ENCODE data around the gene KRTCAP2.
"Not testable (repeated sequence)": the region's sequence is repeated elsewhere in the genome, so short reads cannot be mapped to it uniquely, and the experiment has no call there.

The KRTCAP2 gene

DNA sequence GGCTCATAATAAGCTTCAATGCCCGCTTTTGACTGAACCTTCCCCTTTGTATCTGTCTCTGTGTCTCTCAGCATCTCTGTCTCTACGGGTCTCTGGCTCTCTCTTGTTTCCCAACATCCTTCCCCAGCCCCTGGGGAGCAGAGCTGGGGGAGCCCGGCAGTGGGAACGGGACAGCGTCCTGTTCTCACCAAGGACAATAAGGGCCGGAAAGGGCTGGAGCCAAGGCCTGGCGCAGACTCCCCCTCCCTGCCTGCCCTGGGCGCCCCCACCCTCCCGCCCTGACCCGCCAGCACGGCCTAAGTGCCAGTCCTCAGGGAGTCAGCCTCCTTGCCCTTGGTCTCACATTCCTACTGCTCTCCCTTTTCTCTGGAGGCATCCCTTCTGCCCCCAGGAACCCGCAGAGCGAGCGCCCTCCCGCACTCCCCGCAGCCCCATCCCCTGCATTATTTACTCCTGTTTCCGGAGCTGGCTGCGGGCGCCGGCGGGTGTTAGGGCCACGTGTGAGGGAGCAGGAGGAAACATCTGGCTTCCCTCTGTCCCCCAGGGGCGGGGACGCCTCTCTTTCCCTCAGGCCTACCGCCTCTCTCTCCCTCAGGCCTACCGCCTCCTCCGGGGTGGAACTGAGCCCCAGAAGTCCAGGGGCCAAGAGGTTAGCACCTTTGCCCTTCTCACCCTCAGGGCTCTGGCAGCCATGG, 6.5 kb downstream of the KRTCAP2 start:
- in situ Hi-C loops (cut with HindIII; ENCODE audit: low sequenced_read_pairs) = loop anchor here (5.0 to 10.0 kb wide), 2 partner anchors 54 to 72 kb away; no protein-coding TSS in a partner anchor
- DNase-seq (ENCODE audit: low read depth) = no peak
- TF ChIP-seq CTCF (IDR thresholded peaks at IDR 0.05; ENCODE audit: low read depth, low read length, missing control alignments) = no peak
- H3K4me3 ChIP-seq (ENCODE audit: low read depth, low read length) = no peak overlapping the region

- DNase-seq (ENCODE audit: low read depth) = no peak
- in situ Hi-C loops (cut with HindIII; ENCODE audit: low sequenced_read_pairs) = loop anchor here (5.0 to 10.0 kb wide), 2 partner anchors 54 to 71 kb away; no protein-coding TSS in a partner anchor
- no peak overlapping the region for H3K4me3 ChIP-seq (ENCODE audit: low read depth, low read length)
- TF ChIP-seq CTCF (IDR thresholded peaks at IDR 0.05; ENCODE audit: low read depth, low read length, missing control alignments) = no peak
These were observed 7.0 kb downstream of the KRTCAP2 start for GRCh38 chr1:155166051-155166470.

DNA sequence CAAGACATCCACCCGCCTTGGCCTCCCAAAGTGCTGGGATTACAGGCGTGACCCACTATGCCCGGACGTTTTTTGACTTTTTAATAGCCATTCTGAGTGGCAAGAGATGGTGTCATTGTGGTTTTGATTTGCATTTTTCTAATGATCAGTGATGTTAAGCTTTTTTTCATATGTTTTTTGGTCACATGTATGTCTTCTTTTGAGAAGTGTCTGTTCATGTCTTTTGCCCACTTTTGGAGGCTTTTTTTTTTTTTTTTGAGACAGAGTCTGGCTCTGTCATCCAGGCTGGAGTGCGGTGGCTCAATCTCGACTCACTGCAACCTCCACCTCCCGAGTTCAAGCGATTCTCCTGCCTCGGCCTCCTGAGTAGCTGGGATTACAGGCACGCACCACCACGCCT, 8.5 kb downstream of the KRTCAP2 start:
- in situ Hi-C loops (cut with HindIII; ENCODE audit: low sequenced_read_pairs) = loop anchor here (5.0 to 10.0 kb wide), 2 partner anchors 52 to 70 kb away; no protein-coding TSS in a partner anchor

GRCh38 chr1:155163785-155164184, 9.3 kb downstream of the KRTCAP2 start:
- not testable (repeated sequence) for DNase-seq (ENCODE audit: low read depth); H3K4me3 ChIP-seq (ENCODE audit: low read depth, low read length)
- in situ Hi-C loops (cut with HindIII; ENCODE audit: low sequenced_read_pairs) = loop anchor here (10.0 kb wide), 1 partner anchor 69 kb away; no protein-coding TSS in a partner anchor

More for the DNA sequence above, 8.5 kb downstream of the KRTCAP2 start:
- not testable (repeated sequence) for H3K4me3 ChIP-seq (ENCODE audit: low read depth, low read length); DNase-seq (ENCODE audit: low read depth)

DNA sequence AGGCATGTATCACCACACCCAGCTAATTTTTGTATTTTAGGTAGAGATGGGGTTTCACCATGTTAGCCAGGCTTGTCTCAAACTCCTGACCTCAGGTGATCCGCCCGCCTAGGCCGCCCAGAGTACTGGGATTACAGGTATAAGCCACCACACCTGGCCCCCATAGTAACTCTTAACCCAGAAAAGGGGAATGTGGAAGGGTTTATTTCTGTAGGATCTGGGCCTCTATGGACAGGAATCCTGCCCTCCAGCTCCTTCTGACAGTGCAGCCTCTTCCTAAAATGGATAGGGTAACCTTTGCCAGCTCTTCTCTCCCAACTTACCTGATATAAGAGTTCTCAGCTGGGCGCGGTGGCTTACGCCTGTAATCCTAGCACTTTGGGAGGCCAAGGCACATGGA, 10.5 kb downstream of the KRTCAP2 start:
- not testable (repeated sequence) for H3K4me3 ChIP-seq (ENCODE audit: low read depth, low read length); DNase-seq (ENCODE audit: low read depth)
- in situ Hi-C loops (cut with HindIII; ENCODE audit: low sequenced_read_pairs) = loop anchor here (10.0 kb wide), 1 partner anchor 68 kb away; no protein-coding TSS in a partner anchor

DNA sequence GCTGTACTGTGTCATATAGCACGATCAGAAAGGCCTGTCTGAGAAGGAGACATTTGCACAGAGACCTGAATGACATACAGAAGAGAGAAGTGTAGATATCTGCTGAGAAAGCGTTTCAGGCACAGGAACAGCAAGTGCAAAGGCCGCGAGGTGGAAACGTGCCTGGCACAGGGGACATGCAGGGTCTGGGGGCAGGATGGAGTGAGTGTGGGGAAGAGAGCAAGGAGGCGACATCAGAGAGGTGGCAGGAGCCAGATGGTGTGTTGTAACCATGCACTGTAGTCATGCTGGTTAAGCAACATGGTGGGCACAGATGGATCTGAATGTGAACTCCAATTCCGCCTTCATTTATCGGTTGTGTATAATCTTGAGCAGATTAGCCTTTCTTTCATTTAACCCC, 13.0 kb downstream of the KRTCAP2 start:
- no peak overlapping the region for H3K4me3 ChIP-seq (ENCODE audit: low read depth, low read length)

GRCh38 chr1:155158991-155159390, 14.1 kb downstream of the KRTCAP2 start:
- in situ Hi-C loops (cut with HindIII; ENCODE audit: low sequenced_read_pairs) = no loop called here
- DNase-seq (ENCODE audit: low read depth) = no peak
- TF ChIP-seq CTCF (IDR thresholded peaks at IDR 0.05; ENCODE audit: low read depth, low read length, missing control alignments) = no peak
- no peak overlapping the region for H3K4me3 ChIP-seq (ENCODE audit: low read depth, low read length)

More for the DNA sequence above, 13.0 kb downstream of the KRTCAP2 start:
- in situ Hi-C loops (cut with HindIII; ENCODE audit: low sequenced_read_pairs) = loop anchor here (10.0 kb wide), 1 partner anchor 65 kb away; no protein-coding TSS in a partner anchor
- no peak for TF ChIP-seq CTCF (IDR thresholded peaks at IDR 0.05; ENCODE audit: low read depth, low read length, missing control alignments)
- no peak for DNase-seq (ENCODE audit: low read depth)

GRCh38 chr1:155155996-155156643, 17.0 kb downstream of the KRTCAP2 start:
- DNase-seq (ENCODE audit: low read depth); in situ Hi-C loops (cut with HindIII; ENCODE audit: low sequenced_read_pairs); H3K4me3 ChIP-seq (ENCODE audit: low read depth, low read length): not testable (repeated sequence)

Data from astrocyte of the cerebellum (primary cell).